Hepatocyte (in vitro differentiated cells): ENCODE data around the gene HYAL3.

Source experiments
- CTCF ChIP-seq: fragments of 200-600 bp; sonication (generic); IDR thresholded peaks from 2 replicates; pipeline ENCODE4 v1.5.1; 2016; ENCODE audit warnings: antibody characterized with exemption, mild to moderate bottlenecking; ENCODE audit not compliant: poor library complexity
- EZH2 ChIP-seq: fragments of 200-600 bp; sonication (generic); IDR thresholded peaks from 2 replicates; pipeline ENCODE4 v1.6.1; 2016; ENCODE audit warnings: antibody characterized with exemption, mild to moderate bottlenecking, borderline replicate concordance
- EZH2phosphoT487 ChIP-seq: fragments of 200-600 bp; sonication (generic); IDR thresholded peaks from one replicate; pipeline ENCODE4 v1.6.1; 2018; ENCODE audit warnings: antibody characterized with exemption, mild to moderate bottlenecking, low read depth, moderate library complexity; ENCODE audit not compliant: unreplicated experiment, severe bottlenecking

- TF ChIP-seq CTCF = no peak
- TF ChIP-seq EZH2phosphoT487 = no peak
- no peak for TF ChIP-seq EZH2
These were observed 12.6 kb downstream of the HYAL3 start for GRCh38 chr3:50286322-50287227.
